SK-N-MC (cell line): ENCODE data around the gene TAS2R40.
"Not testable (repeated sequence)": the region's sequence is repeated elsewhere in the genome, so short reads cannot be mapped to it uniquely, and the experiment has no call there.

Experiments
- DNase-seq: peaks from one replicate; pipeline ENCODE4 v3.0.0-alpha.2; 2011; ENCODE audit warnings: low read depth, low spot score
- H3K27ac ChIP-seq: fragments of 200-600 bp; sonication (generic); 2 replicates; pipeline ENCODE4 v1.5.1; 2016; ENCODE audit warnings: mixed run types
- H3K36me3 ChIP-seq: fragments of 200-600 bp; sonication (generic); 2 replicates; pipeline ENCODE4 v1.6.1; 2017; ENCODE audit warnings: antibody characterized with exemption, low read length, mixed read lengths; ENCODE audit not compliant: insufficient read depth
- H3K4me3 ChIP-seq: fragments of 200-600 bp; sonication (generic); 2 replicates; pipeline ENCODE4 v1.5.1; 2016
- H3K9ac ChIP-seq: fragments of 200-600 bp; sonication (generic); 2 replicates; pipeline ENCODE4 v1.8.0; 2017; ENCODE audit warnings: mixed run types, mixed read lengths; ENCODE audit not compliant: insufficient read length
- H3K9me3 ChIP-seq: fragments of 200-600 bp; sonication (generic); 2 replicates; pipeline ENCODE4 v1.6.1; 2017; ENCODE audit warnings: low read depth, mild to moderate bottlenecking, antibody characterized with exemption, low read length, moderate library complexity, mixed read lengths
- EZH2 ChIP-seq: fragments of 200-600 bp; sonication (generic); IDR thresholded peaks from one replicate; pipeline ENCODE4 v1.6.1; 2017; ENCODE audit warnings: antibody characterized with exemption
- FOXP2 ChIP-seq: optimal IDR thresholded peaks from 2 replicates; pipeline ENCODE3; 2011; ENCODE audit warnings: mild to moderate bottlenecking, moderate library complexity; ENCODE audit not compliant: insufficient read depth; ENCODE audit errors: extremely low read length, control extremely low read depth
- POLR2AphosphoS5 ChIP-seq: IDR thresholded peaks from 2 replicates; pipeline ENCODE4 v1.6.1; 2012; ENCODE audit warnings: mild to moderate bottlenecking, low read depth, low read length, borderline replicate concordance

The TAS2R40 gene

GRCh38 chr7:143263266-143264195 lies 41.7 kb downstream of the TAS2R40 start, which contains the start of gene GSTK1:
TSS of gene GSTK1 (plus strand) at chr7:143263441. CDS start at chr7:143263514, 73 bp downstream.
- TF ChIP-seq EZH2 (no peak), POLR2AphosphoS5 (peak; percentile 97)
- H3K36me3 ChIP-seq, result peaks cover 8% of the 10 kb centered on the region; the same call in 1 of the 2 replicates
- H3K27ac ChIP-seq, result no peak within 1 kb of the TSS
- peak within 1 kb of the TSS; percentile 83 for H3K4me3 ChIP-seq
- H3K9ac ChIP-seq, result peak within 1 kb of the TSS; percentile 79
- no peaks in the 10 kb centered on the region for H3K9me3 ChIP-seq
- no peak for DNase-seq

GRCh38 chr7:143264196-143264568 lies 42.3 kb downstream of the TAS2R40 start:
- H3K4me3 ChIP-seq, result peak overlapping the region; percentile 83
- H3K9ac ChIP-seq, DNase-seq, H3K36me3 ChIP-seq, H3K9me3 ChIP-seq, H3K27ac ChIP-seq: not testable (repeated sequence)

GRCh38 chr7:143265017-143265693 lies 43.3 kb downstream of the TAS2R40 start:
- H3K4me3 ChIP-seq, result no peak overlapping the region
- no peak for DNase-seq
- no peaks in the 10 kb centered on the region for H3K9me3 ChIP-seq
- no peak overlapping the region for H3K27ac ChIP-seq
- no peak overlapping the region for H3K9ac ChIP-seq
- TF ChIP-seq POLR2AphosphoS5 (no peak), FOXP2 (no peak), EZH2 (no peak)
- H3K36me3 ChIP-seq, result peaks cover 8% of the 10 kb centered on the region; the same call in 1 of the 2 replicates

GRCh38 chr7:143269251-143269650 lies 47.4 kb downstream of the TAS2R40 start:
- no peak for DNase-seq
- no peak overlapping the region for H3K4me3 ChIP-seq
- no peak overlapping the region for H3K9ac ChIP-seq
- peaks cover 8% of the 10 kb centered on the region; the same call in 1 of the 2 replicates for H3K36me3 ChIP-seq
- no peak for TF ChIP-seq POLR2AphosphoS5
- TF ChIP-seq FOXP2, result no peak
- no peak for TF ChIP-seq EZH2
- H3K9me3 ChIP-seq, result no peaks in the 10 kb centered on the region
- no peak overlapping the region for H3K27ac ChIP-seq

- DNase-seq, result no peak
- H3K9ac ChIP-seq, result no peak overlapping the region
- H3K4me3 ChIP-seq, result no peak overlapping the region
- H3K27ac ChIP-seq, result no peak overlapping the region
- no peaks in the 10 kb centered on the region for H3K9me3 ChIP-seq
- TF ChIP-seq POLR2AphosphoS5 (no peak), EZH2 (no peak), FOXP2 (no peak)
- peaks cover 8% of the 10 kb centered on the region; the same call in 1 of the 2 replicates for H3K36me3 ChIP-seq
These were observed 49.4 kb downstream of the TAS2R40 start for GRCh38 chr7:143271240-143271639.
